GM19043 (cell line): ENCODE results near the gene ATP5MG.
"Not testable (repeated sequence)": the region's sequence is repeated elsewhere in the genome, so short reads cannot be mapped to it uniquely, and the experiment has no call there.

Experiments used
- ATAC-seq: cut with Tn5 transposase; IDR thresholded peaks from one replicate; pipeline ENCODE4 v1.9.1; 2021; ENCODE audit warnings: low read depth; ENCODE audit not compliant: unreplicated experiment

ATP5MG gene

GRCh38 chr11:118406599-118407166 lies 5.3 kb downstream of the ATP5MG start:
- ATAC-seq: no peak

DNA sequence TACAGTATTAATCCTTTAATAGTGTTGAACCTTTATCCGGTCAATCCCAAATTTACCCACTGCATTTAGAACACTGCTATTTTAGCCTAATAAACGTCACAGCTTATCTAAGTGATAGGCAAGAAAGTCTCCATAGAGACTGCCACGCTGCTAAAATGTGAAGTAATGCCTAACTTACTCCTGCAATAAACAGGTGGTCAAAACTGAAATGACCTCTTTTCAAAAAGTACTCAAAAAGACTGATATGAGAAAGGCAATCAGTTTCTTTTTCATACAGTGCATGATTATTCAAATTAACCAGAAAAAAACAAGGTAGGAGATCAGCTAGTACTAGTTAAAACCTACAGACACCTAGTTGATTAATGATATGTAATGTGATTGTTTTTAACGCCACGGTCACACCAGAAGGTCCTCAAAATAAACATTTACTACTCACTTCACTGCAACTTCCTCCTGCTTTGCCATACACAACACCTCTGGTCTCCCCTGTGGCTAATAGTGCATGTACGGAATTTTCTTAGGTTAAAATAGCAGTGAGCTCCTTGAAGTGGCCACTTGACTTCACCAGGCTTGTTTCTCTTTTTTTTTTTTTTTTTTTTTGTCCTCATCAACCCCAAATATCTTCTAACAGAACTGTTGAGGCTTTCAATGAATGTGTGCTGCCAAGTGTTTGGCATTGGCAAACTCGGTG lies 8.8 kb downstream of the ATP5MG start:
- no peak for ATAC-seq

DNA sequence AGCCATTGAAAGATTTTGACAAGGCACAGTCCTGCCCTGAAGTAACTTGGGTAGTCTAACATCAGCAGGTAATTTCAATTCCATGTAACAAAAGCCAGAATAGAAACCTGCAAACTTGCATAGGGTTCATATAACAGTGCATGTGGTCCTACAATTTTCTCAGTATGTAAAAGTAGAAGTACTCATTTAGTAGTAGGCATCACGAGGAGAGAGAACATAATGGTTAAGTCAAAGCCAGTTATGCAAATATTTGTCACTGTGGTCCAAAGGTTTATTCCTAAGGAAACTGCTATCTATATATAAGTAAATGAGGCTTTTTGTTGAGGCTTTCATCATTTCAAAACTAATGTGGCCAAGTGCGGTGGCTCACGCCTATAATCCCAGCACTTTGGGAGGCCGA lies 10.1 kb downstream of the ATP5MG start:
- no peak for ATAC-seq

DNA sequence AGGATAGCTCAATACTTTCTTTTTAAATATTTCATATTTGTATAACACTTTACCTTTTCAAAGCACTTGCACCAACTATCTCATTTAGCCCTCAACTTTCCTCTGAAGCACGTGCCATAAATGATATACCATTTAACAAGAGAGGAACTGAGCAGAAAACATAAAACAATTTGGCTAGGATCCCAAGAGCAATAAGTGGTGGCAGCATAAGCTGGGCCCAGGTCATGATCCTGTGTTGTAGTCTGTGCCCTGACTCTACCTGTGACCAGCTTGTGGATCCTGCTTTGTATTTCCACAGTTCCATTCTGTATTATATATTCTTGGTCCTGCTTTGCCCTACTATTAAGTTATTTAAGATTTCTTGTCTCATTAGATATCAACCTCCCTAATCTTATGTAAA lies 11.5 kb downstream of the ATP5MG start:
- no peak for ATAC-seq

GRCh38 chr11:118415062-118415738 lies 13.8 kb downstream of the ATP5MG start:
- ATAC-seq: no peak

GRCh38 chr11:118415739-118416068 lies 14.3 kb downstream of the ATP5MG start:
- ATAC-seq: no peak

DNA sequence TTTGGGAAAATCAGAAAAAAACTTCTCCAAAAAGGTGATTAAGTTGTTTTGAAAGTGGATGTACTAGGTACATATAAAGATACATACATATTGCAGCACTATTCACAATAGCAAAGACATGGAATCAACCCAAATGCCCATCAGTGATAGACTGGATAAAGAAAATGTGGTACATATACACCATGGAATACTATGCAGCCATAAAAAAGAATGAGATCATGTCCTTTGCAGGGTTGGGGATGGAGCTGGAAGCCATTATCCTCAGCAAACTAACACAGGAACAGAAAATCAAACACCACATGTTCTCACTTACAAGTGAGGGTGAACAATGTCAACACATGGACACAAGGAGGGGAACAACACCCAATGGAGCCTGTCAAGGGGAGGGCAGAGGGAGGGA lies 15.5 kb downstream of the ATP5MG start:
- ATAC-seq: not testable (repeated sequence)

- no peak for ATAC-seq
These were observed 16.4 kb downstream of the ATP5MG start for GRCh38 chr11:118417801-118418200.

DNA sequence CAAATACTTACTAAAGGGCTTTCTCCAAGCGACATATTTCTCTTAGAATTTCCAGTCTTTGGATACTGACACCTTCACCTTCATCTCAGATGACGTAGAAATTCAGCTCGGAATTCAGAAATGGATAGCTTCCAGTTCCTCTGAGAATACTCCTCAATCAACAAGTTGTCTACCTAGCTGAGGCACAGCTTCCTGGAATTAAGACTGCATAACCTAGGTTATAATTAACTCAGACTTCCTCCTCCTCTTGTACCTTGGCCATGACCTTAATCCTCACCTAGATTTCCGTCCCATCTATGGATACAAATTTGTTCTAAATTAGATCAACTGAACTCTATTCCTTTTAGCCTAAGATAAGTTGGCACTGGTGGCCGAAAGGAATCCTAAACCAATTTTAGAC lies 17.4 kb downstream of the ATP5MG start:
- no peak for ATAC-seq

DNA sequence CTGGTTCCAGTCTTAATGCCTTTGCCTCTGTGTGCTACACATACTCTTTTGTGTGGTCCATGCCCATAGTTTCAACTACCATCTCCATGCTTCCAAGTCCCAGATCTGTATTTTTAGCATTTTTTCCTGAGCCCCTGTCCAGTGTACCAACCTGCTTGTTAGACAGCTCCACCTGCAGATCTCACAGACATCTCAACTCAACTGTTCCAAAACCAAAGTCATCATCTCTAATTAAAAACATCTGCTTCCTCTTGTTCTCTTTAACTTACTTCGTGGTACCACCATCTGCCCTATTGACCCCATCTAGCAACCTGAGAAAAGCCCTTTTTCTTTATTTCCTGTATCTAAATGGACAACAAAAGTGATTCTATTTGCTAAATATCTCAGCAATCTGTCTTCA lies 26.3 kb downstream of the ATP5MG start:
- ATAC-seq: no peak

DNA sequence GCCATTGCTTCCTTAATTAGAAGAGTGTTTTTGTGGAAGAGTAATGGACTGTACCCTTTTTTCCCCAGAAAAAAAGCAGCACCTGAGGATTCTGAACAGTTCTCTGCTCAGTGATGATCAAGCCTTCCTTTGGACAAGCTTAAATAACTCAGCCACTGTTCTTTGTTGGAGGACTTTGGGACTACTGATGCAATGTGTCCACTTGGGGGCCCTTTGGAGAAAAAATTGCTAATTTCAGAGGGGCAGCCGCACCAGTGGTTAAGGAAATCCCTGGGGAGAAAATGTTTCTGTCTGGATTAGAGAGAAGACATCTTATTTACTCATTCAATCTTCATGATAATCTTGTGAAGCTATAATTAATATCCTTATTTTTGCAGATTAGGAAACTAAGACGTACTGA lies 29.6 kb downstream of the ATP5MG start:
- ATAC-seq: no peak

DNA sequence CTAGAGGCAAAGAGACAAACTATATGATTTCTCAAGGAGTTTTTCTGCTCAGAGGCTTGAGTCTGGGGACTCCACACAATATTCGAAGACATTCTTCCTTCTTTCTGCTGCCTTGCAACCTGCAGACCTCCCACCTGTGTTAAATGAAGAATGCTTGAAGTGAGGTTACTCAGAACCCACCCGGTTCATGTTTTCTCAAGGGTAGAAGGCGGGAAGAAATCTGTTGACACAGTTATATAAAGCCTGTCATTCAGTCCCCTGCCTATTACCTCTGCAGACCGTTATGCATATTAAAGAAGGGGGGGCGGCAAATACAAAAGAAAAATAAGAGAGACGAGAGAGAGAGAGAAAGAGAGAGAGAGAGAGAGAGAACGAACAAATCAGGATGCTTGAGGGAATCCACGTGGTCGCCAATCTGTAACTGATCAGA lies 32.7 kb downstream of the ATP5MG start:
- no peak for ATAC-seq

DNA sequence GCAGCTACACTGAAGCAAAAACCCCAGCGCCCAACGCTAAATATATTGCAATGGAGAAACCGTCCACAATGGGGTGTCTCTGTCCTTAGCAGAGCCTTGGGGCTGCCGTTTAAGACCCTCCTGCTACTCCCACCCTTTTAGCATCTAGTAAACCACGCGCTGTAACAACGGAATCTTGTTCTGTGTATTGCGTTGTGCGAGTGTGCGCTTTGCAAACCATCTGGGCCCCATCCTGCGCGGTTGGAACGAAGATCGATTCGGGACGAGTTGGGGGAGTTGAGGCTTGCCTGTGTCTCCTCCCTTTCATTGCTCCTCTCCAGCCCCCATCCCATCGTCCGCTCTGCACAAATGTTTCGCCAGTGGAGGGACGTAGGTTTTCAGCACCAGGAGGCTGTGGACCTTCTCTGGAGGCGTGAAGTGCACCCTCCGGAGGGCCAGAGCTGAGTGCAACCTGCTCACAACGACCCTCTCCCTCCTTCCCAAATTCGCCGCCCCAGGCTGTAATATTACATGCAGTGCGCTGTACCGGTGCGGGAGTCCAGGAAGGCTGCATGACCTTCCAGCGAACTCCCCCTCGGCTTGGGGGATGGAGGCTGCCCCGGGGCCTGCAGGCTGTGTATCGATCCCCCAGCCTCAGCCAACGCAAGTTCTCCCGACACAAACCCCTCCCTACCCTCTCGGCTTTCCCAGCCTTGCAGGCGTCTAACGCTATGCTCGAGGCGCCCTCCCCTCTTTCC lies 33.3 kb downstream of the ATP5MG start:
- no peak for ATAC-seq

DNA sequence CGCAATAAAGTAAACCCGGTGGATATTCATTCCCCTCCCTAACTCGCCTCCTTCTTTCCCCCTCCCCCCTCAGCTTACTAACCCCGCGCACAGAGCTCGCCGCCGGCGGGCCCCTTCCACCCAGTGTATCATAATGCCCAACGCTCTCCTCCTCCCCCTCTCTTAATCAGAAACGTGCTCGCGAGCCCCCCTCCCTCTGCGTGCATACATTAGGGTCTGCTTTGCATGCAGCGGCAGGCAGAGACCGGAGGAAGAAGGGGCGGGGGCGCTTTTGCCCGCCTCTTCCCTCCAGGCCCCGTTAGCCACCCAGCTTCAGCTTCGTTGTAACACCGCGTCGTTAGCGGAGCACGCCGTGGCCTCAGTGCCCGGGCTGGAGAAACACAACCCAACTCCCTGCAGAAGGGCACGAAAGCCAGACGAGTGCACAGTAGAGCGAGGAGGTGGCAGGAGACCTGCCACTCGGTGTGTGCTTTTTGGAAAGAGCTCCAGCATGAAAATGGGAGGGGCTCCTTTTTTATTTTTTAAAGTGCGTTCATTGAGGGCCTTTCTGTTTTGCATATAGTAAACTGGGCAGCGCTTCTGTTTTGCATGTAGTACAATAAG lies 34.0 kb downstream of the ATP5MG start:
- peak; percentile 31 for ATAC-seq

GRCh38 chr11:118435893-118436624 lies 34.7 kb downstream of the ATP5MG start, which contains the start of gene KMT2A:
TSS of gene KMT2A (plus strand) at chr11:118436492. CDS start at chr11:118436513, 21 bp downstream.
- peak; percentile 29 for ATAC-seq

- no peak for ATAC-seq
These were observed 35.3 kb downstream of the ATP5MG start for GRCh38 chr11:118436639-118437207.

- ATAC-seq: no peak
These were observed 36.1 kb downstream of the ATP5MG start for GRCh38 chr11:118437208-118438125.

GRCh38 chr11:118438314-118438931 lies 37.0 kb downstream of the ATP5MG start:
- ATAC-seq: no peak
